PC-3 (cell line): ENCODE results near the gene KANSL1L. TPM values are rescaled to one million over a fixed set of nuclear protein-coding genes. Genes with fewer than 3 reads are reported as not detected.

ENCODE experiments used
- ATAC-seq: fragments of 200-7000 bp; cut with Tn5 transposase; 2 replicates; pipeline ENCODE4 v1.9.1; 2020; ENCODE audit warnings: mild to moderate bottlenecking, moderate library complexity
- BruUV-seq: library from RNA; stranded (reverse); fragments of 400-500 nt; replicated peaks from 2 replicates; lab custom pipeline; 2021; lab: Mats Ljungman, UMichigan
- CTCF ChIA-PET: fragments of 300-600 bp; sonication (Branson Sonifier 250); formaldehyde crosslinking; loops from one replicate; lab custom pipeline; 2022; ENCODE audit warnings: antibody characterized with exemption; lab: Charles Lee
- POLR2A ChIA-PET: fragments of 300-600 bp; sonication (Branson Sonifier 250); formaldehyde crosslinking; loops from one replicate; lab custom pipeline; 2022; ENCODE audit warnings: antibody characterized with exemption; ENCODE audit not compliant: unreplicated experiment; lab: Charles Lee
- DNase-seq: peaks from one replicate; pipeline ENCODE4 v3.0.0-alpha.2; 2015
- H2AFZ ChIP-seq: fragments of 300-600 bp; sonication (generic); 2 replicates; pipeline ENCODE4 v1.6.0; 2016; ENCODE audit warnings: antibody characterized with exemption, low read length
- H3F3A ChIP-seq: fragments of 300-600 bp; sonication (generic); one replicate; pipeline ENCODE4 v1.6.0; 2017; ENCODE audit warnings: antibody characterized with exemption, low read length, control low read depth, mild to moderate bottlenecking; ENCODE audit not compliant: unreplicated experiment
- H3K27ac ChIP-seq: fragments of 300-600 bp; sonication (generic); 2 replicates; pipeline ENCODE4 v1.5.1; 2016; ENCODE audit warnings: mild to moderate bottlenecking, low read length
- H3K27me3 ChIP-seq: fragments of 300-600 bp; sonication (generic); 2 replicates; pipeline ENCODE4 v1.6.1; 2016; ENCODE audit warnings: low read length, mixed read lengths
- H3K36me3 ChIP-seq: fragments of 300-600 bp; sonication (generic); 2 replicates; pipeline ENCODE4 v1.6.1; 2016; ENCODE audit warnings: low read depth, mixed run types, low read length, mixed read lengths
- H3K4me1 ChIP-seq: fragments of 300-600 bp; sonication (generic); 2 replicates; pipeline ENCODE4 v1.5.1; 2016; ENCODE audit warnings: low read length; ENCODE audit not compliant: insufficient read depth
- H3K4me2 ChIP-seq: fragments of 300-600 bp; sonication (generic); 2 replicates; pipeline ENCODE4 v1.6.0; 2016; ENCODE audit warnings: low read length
- H3K4me3 ChIP-seq: fragments of 300-600 bp; sonication (generic); 2 replicates; pipeline ENCODE4 v1.5.1; 2016; ENCODE audit warnings: mild to moderate bottlenecking, low read length, mixed read lengths
- H3K79me2 ChIP-seq: fragments of 300-600 bp; sonication (generic); 2 replicates; pipeline ENCODE4 v1.6.1; 2017; ENCODE audit warnings: low read length, mixed read lengths
- H3K9ac ChIP-seq: fragments of 300-600 bp; sonication (generic); 2 replicates; pipeline ENCODE4 v1.6.0; 2016; ENCODE audit warnings: mild to moderate bottlenecking, low read length
- H3K9me2 ChIP-seq: fragments of 300-600 bp; sonication (generic); replicated peaks from 2 replicates; pipeline ENCODE4 v1.6.1; 2016; ENCODE audit warnings: mixed run types, low read length, mixed read lengths
- H3K9me3 ChIP-seq: fragments of 300-600 bp; sonication (generic); 2 replicates; pipeline ENCODE4 v1.6.1; 2016; ENCODE audit warnings: low read length, mixed read lengths
- H4K20me1 ChIP-seq: fragments of 300-600 bp; sonication (generic); 2 replicates; pipeline ENCODE4 v1.6.1; 2016; ENCODE audit warnings: low read length, mixed read lengths
- CTCF ChIP-seq: fragments of 300-600 bp; sonication (generic); conservative IDR thresholded peaks from 2 replicates; pipeline ENCODE4 v1.5.1; 2017; ENCODE audit warnings: antibody characterized with exemption, low read depth, mild to moderate bottlenecking, low read length
- EZH2 ChIP-seq: fragments of 300-600 bp; sonication (generic); IDR thresholded peaks from one replicate; pipeline ENCODE4 v1.6.1; 2017; ENCODE audit warnings: antibody characterized with exemption, mild to moderate bottlenecking, low read length; ENCODE audit not compliant: unreplicated experiment
- EZH2phosphoT487 ChIP-seq: fragments of 300-600 bp; sonication (generic); IDR thresholded peaks from 2 replicates; pipeline ENCODE4 v1.6.1; 2018; ENCODE audit warnings: mild to moderate bottlenecking, antibody characterized with exemption, low read length, borderline replicate concordance
- intact Hi-C: fragments of 100-400 bp; cut with micrococcal nuclease; formaldehyde crosslinking; loops from 2 replicates; pipeline ENCODE4 v1.9.0; 2023
- total RNA-seq: library from RNA; depleted of rRNA; stranded (reverse); fragments of >200 nt; gene quantifications from 2 replicates; pipeline ENCODE4 v1.2.3, GENCODE V29; 2014

KANSL1L gene
- total RNA-seq, 1 experiment from 2014 or later = 2.3 TPM

GRCh38 chr2:210004881-210005280 is 166.3 kb downstream of the KANSL1L start:
- no peak for DNase-seq
- no TSS peak for BruUV-seq
- no peak overlapping the region for H3K9ac ChIP-seq
- CTCF ChIA-PET = no interaction called here
- TF ChIP-seq EZH2phosphoT487 (no peak), CTCF (no peak), EZH2 (no peak)
- no peak overlapping the region for H2AFZ ChIP-seq
- peaks cover 49% of the 10 kb centered on the region for H4K20me1 ChIP-seq
- no peak overlapping the region for H3K27ac ChIP-seq
- POLR2A ChIA-PET = no interaction called here
- intact Hi-C loops = no loop called here
- no peaks in the 10 kb centered on the region for H3F3A ChIP-seq
- ATAC-seq = no peak
- no peaks in the 10 kb centered on the region for H3K9me2 ChIP-seq
- H3K4me2 ChIP-seq = peak overlapping the region; percentile 85
- H3K27me3 ChIP-seq = no peaks in the 10 kb centered on the region
- no peaks in the 10 kb centered on the region for H3K9me3 ChIP-seq
- H3K4me1 ChIP-seq = peaks cover 23% of the 10 kb centered on the region
- peaks cover 75% of the 10 kb centered on the region for H3K79me2 ChIP-seq
- no peak overlapping the region; the same call in 1 of the 2 replicates for H3K4me3 ChIP-seq
- peaks cover 23% of the 10 kb centered on the region for H3K36me3 ChIP-seq

- H4K20me1 ChIP-seq = peaks cover 37% of the 10 kb centered on the region
- ChIA-PET CTCF (no interaction called here), POLR2A (no interaction called here)
- intact Hi-C loops = loop anchor here (2.0 kb wide), 1 partner anchor 167 kb away; the partner anchor contains the start of gene KANSL1L
- peak overlapping the region; percentile 91 for H3K9ac ChIP-seq
- H3K4me1 ChIP-seq = peaks cover 23% of the 10 kb centered on the region
- H3K9me3 ChIP-seq = no peaks in the 10 kb centered on the region
- no peak for DNase-seq
- no peak overlapping the region for H3K27ac ChIP-seq
- H3K9me2 ChIP-seq = no peaks in the 10 kb centered on the region
- H3K79me2 ChIP-seq = peaks cover 59% of the 10 kb centered on the region
- no TSS peak for BruUV-seq
- peak overlapping the region; percentile 85 for H3K4me2 ChIP-seq
- no peak overlapping the region for H2AFZ ChIP-seq
- no peaks in the 10 kb centered on the region for H3F3A ChIP-seq
- H3K27me3 ChIP-seq = no peaks in the 10 kb centered on the region
- no peak for TF ChIP-seq EZH2
- TF ChIP-seq CTCF = no peak
- TF ChIP-seq EZH2phosphoT487 = no peak
- H3K36me3 ChIP-seq = peaks cover 10% of the 10 kb centered on the region
- no peak for ATAC-seq
- peak overlapping the region; percentile 84 for H3K4me3 ChIP-seq
Observed at GRCh38 chr2:210003359-210003758, 167.8 kb downstream of the KANSL1L start.

- Histone ChIP-seq H3F3A (no peaks in the 10 kb centered on the region), H4K20me1 (peaks cover 31% of the 10 kb centered on the region), H3K27me3 (no peaks in the 10 kb centered on the region), H3K9me3 (no peaks in the 10 kb centered on the region), H2AFZ (peak within 1 kb of the TSS; percentile 99), H3K4me3 (peak within 1 kb of the TSS; percentile 84), H3K27ac (peak within 1 kb of the TSS; percentile 26), H3K36me3 (peaks cover 8% of the 10 kb centered on the region), H3K4me2 (peak within 1 kb of the TSS; percentile 85), H3K9me2 (no peaks in the 10 kb centered on the region), H3K9ac (peak within 1 kb of the TSS; percentile 91), H3K79me2 (peaks cover 50% of the 10 kb centered on the region), H3K4me1 (peaks cover 23% of the 10 kb centered on the region)
- TSS peak; percentile 69 for BruUV-seq
- intact Hi-C loops = loop anchor here (2.0 kb wide), 1 partner anchor 168 kb away; the partner anchor contains the start of gene KANSL1L
- ATAC-seq = peak; percentile 99
- POLR2A ChIA-PET = no interaction called here
- TF ChIP-seq CTCF = no peak
- TF ChIP-seq EZH2 = no peak
- no peak for TF ChIP-seq EZH2phosphoT487
- DNase-seq = peak; percentile 95
- CTCF ChIA-PET = no interaction called here
Observed at GRCh38 chr2:210002158-210003157, 168.8 kb downstream of the KANSL1L start, which contains the start of gene RPE. TSS of gene RPE (plus strand) at chr2:210002638. CDS start at chr2:210002662, 24 bp downstream.
